HG03571 (cell line): ENCODE measurements around the gene KCTD2.
"Not testable (repeated sequence)": the region's sequence is repeated elsewhere in the genome, so short reads cannot be mapped to it uniquely, and the experiment has no call there.

ENCODE experiments used
- ATAC-seq: cut with Tn5 transposase; IDR thresholded peaks from one replicate; pipeline ENCODE4 v1.9.1; 2021; ENCODE audit not compliant: unreplicated experiment

The KCTD2 gene, protein sequence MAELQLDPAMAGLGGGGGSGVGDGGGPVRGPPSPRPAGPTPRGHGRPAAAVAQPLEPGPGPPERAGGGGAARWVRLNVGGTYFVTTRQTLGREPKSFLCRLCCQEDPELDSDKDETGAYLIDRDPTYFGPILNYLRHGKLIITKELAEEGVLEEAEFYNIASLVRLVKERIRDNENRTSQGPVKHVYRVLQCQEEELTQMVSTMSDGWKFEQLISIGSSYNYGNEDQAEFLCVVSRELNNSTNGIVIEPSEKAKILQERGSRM

DNA sequence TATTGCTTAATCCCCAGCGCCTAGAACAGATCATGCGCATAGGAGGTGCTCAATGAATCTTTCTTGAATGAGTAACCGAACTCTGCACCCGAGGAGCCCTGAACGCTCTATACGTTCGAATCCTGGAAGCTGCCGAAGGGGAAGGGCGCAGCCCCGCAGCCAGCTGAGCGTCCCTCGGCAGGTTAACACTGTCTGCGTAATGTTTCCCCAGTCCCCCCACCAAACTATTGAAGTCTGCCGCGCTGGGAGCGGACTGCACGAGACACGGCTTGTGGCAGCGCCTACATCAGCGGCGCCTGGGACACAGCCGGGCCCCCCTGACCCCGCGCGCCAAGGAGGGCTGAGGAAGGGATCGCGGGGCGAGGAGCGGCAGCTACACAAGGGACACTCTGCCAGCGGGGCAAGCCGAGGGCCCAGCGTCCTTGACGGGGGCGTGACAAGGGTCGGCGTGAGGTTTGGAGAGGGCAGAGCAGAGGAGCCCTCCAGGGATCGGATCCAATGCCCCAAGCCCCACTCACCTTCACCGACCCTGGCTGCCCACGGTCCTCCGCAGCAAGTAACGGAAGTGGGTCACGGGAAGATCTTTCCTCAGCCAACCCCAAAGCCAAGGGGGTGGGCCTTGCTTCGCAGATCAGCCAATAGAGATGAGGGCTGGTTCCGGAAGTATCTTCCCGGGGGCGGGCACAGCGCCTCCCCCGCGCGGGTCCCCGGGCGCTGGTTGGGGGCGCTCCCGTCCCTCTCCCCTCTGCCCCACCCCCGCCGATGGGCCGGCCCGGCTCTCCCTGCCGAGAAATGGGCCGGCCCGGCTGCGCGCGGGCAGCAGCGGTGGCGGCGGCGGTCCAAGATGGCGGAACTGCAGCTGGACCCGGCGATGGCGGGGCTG lies at the start of gene KCTD2, which contains the start of gene ATP5PD:
KCTD2 (plus strand) TSS at position 819 of the 883 bp plus-strand sequence; CDS start at position 845, 26 bp downstream.
ATP5PD (minus strand) TSS at position 563 of the 883 bp plus-strand sequence. CDS start 4,319 bp downstream, outside the sequence.
- ATAC-seq: peak; percentile 93

DNA sequence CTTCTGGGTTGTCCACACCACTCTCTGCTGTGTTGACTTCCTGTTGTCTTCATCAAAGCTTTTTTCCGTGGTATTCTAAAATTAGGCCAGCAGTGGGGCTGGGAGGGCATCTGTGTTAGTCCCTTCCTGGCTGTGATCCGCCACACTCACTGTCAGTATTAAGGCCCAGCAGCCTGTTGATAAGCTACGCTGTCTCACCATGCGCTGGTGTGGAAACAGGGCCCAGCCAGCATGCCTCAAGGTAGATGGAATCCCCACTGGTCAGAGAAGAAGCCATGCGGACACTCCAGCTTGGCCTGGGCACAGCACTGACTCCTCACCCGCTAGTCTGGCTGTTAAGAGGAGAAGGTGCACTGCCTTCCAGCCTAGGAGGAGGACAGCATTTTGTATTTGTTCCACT lies 48.2 kb upstream of the KCTD2 start:
- ATAC-seq: no peak

DNA sequence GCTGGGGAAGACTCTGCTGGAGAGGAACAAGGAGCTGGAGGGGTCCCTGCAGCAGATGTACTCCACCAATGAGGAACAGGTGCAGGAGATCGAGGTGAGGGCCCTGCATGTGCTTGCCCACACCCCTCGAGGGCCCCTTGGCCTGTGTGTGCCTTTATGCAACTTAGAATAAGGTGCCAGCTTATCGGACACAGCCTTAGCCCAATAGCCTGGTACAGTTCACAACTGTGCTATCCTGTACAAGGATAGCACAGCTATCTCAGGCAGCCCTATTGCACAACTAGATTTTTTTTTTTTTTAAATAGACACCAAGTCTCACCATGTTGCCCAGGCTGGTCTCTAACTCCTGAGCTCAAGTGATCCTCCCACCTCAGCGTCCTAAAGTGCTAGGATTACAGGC lies 47.5 kb upstream of the KCTD2 start:
- ATAC-seq: no peak

DNA sequence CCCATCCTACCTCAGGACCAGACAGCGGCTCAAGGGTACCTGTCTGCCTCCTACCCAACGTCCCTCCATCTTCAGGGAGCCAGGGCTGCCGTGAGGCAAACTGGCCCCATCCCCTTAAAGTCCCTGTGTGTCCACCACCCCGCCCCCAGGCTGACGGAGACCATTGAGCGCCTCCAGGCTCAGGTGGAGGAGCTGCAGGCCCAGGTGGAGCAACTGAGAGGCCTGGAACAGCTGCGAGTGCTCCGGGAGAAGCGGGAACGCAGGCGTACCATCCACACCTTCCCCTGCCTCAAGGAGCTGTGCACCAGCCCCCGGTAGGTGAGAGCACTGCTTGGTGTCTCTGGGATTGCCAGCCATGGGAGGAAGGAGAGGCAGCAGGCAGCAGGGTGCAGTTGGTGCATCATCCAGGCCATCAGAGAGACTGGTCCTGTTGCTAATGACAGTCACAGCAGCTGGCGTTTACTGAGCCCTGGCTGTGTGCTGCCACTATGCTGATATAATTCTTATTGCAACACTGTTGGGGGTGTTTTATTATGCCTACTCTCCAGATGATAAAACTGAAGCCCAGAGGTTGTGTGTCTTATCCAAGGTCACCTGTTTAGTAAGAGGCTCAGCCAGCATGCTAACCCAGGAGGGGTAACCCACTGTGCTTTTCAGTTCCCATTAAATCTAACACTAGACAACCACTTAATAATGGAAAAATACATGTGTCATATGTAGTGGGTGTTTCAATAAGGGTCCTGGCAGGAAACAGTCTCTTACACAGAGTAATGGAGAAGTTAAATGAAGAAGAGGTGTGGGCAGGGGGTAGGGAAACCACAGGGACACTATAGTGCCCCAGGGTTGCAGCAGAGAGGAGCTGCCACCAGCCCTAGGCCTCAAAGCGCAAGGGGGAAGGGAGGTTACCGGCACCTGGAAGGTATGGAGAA lies 44.8 kb upstream of the KCTD2 start:
- no peak for ATAC-seq

DNA sequence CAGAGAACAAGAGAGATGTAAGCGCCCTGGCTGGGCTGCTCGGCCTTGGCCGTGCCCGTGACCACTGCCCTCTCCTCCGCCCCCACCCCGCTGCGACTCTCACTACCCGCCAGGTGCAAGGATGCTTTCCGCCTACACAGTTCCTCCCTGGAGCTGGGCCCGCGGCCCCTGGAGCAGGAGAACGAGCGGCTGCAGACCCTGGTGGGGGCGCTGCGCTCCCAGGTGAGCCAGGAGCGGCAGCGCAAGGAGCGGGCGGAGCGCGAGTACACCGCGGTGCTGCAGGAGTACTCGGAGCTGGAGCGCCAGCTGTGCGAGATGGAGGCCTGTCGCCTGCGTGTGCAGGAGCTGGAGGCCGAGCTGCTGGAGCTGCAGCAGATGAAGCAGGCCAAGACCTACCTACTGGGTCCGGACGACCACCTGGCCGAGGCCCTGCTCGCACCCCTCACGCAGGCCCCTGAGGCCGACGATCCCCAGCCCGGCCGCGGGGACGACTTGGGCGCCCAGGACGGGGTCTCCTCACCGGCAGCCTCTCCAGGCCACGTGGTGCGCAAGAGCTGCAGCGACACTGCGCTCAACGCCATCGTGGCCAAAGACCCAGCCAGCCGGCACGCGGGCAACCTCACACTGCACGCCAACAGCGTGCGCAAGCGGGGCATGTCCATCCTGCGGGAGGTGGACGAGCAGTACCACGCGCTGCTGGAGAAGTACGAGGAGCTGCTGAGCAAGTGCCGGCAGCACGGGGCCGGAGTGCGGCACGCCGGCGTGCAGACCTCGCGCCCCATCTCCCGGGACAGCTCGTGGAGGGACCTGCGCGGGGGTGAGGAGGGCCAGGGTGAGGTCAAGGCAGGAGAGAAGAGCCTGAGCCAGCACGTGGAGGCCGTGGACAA lies 43.7 kb upstream of the KCTD2 start:
- no peak for ATAC-seq

DNA sequence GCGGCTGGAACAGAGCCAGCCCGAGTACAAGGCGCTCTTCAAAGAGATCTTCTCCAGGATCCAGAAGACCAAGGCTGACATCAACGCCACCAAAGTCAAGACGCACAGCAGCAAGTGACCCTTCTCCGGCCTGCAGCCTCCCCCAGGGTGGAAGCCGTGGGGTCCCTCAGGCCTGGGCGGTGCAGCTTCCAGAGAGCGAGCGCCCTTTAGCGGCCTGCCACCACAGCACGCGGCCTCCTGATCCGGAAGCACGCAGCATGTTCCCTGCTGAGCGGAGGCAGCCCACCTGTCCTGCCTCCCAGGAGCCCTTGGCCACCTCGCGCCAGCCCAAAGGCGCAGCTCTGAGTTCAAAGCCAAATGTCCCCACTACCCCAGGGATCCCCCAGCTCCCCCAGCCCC lies 43.1 kb upstream of the KCTD2 start:
- no peak for ATAC-seq

DNA sequence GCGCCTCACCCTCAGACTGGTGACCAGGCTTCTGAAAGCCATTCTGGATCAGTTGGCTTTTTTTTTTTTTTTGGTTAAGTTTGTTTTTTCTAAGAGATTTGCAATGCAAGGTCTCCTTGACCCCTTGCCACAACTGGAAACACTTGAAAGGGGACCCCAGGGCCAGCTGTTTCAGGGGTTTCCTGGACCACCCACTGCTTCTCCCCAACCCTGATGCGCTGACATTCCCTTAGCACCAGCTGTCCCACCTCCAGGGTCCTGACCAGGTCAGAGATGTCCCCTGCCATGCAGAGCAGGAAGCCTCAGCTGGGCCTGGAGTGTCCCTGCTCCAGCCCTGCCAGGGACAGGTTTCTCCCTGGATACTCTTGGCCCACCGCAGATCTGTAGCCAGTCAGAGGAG lies 42.7 kb upstream of the KCTD2 start:
- ATAC-seq: no peak

DNA sequence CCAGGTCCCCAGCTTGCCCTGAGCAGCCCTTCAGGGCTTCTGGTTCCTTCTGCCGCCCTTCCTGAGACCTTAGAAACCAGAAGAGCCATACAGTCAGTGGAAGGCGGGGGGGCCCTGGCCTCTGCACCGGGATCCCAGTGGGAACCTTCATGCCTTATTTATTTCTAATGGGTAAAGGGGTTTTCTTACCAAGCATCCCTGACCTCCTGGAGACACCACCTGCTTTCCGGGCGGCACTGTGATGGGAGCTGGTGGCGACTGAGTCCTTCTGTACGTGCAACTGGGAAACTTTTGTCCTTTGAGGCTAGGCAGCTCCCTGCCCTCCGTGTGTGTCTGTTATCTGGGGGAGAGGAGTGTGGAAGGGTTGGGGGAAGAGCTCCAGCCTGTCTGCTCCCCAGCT lies 41.7 kb upstream of the KCTD2 start:
- no peak for ATAC-seq

DNA sequence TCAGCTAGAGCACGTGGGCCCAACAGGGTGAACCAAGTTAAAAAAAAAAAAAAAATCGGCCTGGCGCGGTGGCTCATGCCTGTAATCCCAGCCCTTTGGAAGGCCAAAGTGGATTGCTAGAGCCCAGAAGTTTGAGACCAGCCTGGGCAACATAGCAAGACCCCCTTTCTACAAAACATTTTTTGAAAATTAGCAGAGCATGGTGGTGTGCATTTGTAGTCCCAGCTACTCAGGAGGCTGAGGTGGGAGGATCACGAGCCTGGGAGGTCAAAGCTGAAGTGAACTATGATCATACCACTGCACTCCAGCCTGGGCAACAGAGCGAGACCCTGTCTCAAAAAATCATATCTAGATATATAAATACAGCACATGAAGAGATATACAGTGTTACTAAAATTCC lies 40.9 kb upstream of the KCTD2 start:
- not testable (repeated sequence) for ATAC-seq

DNA sequence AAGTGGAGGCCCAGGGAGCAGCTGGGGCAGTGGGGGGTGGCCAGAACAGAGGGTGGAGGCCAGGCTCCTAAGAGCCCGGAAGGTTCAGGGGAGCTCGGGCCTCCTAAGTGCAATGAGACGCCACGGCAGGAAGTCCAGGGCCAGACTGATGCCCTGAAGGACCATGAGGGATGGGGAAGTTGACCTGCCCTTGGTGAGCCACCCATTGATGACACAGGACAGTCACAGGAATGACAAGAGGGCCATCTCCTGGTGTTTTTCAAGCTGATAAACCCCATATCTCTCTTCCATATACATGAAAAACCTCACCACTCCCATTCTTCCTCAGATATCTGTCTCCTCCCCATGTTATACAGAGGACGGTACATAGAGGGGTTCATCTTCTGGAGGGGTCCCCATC lies 40.4 kb upstream of the KCTD2 start:
- no peak for ATAC-seq

DNA sequence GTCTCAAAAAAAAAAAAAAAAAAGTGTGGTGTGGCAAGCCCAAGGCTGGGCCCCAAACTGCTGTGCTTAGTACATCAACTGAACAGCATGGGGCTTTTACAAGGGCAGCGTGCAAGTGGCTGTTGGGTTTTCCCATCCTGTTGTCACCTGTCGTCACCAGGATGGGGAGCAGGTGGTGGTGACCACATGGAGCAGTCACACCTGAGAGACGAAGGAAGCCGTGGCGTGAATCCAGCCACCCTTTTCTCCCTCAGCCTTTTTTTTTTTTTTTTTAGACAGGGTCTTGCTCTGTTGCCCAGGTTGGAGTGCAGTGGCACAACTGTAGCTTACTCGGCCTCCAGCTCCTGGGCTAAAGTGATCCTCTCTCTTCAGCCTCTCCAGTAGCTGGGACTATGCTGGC lies 38.7 kb upstream of the KCTD2 start:
- ATAC-seq: no peak

DNA sequence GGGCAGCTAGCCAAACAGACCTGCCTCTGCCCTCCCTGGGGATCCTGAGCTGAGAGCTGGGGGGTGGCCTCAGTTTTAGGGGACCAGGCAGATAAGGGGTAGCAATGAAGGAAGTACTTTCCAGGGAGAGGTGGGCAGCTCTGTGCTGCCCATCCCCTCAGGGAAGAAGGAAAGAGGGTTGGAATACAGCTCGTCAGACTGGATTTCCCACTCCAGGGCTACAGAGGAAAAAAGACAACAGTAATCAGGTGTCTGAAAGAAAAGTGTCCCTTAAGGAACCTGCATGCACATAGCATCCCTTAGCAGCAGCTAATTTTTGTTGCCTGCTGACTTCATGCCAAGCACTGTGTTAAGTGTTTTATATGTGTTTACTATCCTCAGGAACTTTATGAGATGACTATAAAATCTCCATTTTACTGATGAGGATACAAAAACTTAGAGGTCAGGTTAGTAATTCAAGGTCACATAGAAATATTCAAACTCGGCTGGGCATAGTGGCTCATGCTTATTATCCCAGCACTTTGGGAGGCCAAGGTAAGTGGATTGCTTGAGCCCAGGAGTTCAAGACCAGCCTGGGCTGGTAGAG lies 37.8 kb upstream of the KCTD2 start:
- no peak for ATAC-seq

DNA sequence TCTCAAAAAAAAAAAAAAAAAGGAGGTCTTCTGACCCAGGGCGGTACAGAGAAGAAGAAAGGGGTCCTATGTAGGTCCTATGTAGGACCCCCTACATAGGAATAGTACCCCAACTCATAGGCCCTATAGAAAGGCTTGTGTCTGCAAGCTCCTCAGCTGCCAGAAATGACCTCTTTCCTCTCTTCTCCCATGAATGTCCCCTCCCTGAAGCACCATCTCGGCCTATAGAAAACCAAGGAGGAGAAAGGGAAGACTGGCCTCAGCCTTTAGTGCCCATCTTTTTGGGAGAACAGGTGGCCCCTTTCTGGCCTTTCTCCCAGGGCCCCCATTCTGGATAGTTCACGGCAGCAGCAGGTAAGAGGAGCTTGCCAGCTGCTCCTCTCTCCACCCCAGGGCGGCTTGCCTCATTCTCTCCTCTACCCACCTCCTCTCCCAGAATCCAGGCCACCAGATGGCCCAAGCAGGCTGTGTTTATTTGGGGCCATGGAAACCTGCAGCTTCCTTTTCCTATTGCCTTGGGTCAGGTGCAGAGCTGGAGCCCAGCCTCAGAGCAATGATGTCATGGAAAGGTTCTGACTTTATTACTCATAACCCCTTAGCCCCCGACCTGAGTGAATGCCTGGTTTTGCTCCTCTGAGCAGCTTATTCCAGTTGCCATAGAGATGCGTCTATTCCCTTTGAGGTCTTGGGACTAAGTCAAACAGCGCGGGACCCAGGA lies 36.2 kb upstream of the KCTD2 start:
- ATAC-seq: no peak

DNA sequence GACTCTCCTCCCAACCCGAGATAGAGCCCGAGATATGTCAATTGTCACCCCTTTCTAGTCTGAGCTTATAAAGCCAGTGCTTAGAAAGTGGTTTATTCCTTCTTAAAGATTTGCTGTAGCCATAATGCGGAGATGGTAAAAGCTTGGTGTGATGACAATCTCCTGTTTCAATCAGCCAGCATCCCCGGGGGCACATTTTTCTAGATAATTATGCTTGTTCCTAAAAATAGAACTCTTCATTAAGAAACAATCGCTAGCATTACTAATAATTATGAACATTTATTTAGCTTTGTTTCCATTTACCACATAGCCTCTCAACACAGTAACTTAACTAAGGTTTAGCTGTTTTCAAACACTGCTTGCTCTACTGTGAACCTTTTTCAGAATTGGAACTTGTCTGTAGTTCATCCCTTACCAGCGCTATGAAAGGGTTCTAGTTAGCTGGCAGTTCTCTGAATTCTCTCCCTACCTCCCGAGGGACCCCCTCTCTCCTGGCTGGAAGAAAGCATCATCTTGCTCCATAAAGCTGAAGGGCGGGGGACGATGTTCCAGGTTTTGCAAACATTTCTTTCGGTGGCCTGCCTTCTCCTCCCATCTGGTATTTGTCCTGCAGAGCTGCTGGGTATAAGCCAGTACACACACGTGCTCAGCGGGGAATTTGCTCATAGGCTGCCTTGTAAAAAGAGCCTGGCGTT lies 35.5 kb upstream of the KCTD2 start:
- ATAC-seq: no peak

DNA sequence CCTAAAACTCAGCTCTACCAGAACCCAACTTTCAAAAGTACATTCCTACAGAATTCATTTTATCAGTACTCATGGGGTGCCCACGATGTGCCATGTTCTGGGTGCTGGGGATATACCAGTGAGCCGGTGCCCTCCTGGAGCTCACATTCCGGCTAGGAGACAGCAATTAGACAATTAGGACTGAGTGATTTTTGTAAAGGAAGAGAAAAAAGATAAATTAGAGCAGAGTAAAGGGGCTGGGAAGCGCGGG lies 35.0 kb upstream of the KCTD2 start:
- ATAC-seq: no peak

DNA sequence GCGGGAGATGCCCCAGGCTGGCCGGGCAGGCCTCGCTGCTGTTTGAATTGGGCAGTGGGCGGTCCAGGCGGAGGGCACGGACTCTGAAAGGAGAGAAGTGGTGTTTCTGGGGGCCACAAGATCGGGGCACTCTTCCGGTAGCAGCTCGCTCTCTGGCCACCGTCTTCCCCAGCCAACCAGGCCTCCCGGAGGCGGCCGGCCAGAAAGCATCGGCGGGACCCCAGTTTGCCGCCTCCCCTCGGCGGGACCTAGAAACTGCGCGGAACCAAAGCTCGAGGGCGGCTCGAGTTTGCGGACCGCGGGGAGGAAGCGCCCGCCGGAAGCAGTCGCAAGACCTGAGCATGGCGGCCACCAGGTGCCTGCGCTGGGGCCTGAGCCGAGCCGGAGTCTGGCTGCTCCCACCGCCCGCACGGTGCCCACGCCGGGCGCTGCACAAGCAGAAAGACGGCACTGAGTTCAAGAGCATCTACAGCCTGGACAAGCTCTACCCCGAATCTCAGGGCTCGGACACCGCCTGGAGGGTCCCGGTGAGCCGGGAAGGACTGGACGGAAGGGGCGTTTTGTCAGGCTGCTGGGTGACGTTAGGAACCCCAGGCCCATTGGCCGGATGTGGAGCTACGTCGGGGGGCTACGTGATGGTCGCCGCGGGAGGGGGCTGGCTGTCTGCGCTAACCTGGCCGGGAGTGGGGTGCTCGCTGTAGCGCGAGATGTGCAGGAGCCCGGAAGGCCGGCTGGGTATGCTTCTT lies 34.5 kb upstream of the KCTD2 start, which contains the start of gene MRPL58:
MRPL58 (plus strand) TSS at position 325 of the 746 bp plus-strand sequence; CDS start at position 342, 17 bp downstream.
- ATAC-seq: peak; percentile 91

DNA sequence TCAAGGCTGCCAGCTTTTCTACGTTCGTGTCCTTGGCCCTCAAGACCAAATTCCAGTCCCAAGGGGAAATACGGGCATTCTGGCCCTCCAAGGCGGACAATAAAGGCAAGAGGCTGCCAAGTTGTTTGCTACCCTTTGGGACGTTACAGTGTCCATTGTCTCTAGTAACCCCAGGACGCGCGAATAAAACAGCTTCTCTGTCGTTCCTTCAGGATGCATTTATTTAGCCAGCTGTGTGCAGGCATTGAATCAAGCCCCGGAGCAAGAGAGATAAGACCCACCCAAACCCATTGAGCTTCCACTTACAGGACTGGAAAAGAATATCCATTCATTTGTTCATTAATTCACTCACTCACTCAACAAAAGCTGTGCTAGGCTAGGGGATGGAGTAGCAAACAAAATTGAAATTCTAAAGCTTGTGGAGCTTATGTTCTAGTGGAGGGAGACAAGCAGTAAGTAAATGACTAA lies 33.9 kb upstream of the KCTD2 start:
- no peak for ATAC-seq

DNA sequence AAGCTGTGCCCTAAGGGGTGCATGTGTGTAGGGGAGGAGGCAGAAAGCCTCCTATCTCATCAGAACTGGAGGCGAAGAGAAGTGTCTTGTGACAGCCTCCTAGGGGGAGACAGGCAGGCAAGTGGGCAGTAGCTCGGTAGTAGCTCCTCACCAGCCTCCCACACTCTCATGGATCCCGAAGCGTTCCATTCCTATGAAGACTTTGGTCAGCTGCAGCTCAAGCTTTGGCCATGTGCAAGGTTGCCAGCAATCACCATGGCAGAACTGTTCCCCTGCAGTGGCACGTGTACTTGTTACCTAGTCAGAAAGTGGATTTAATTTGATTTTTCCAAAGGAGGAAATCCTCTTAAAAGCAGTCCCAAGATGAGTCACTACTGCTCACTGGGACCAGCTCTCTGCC lies 27.9 kb upstream of the KCTD2 start:
- no peak for ATAC-seq
